Smooth muscle cell of the umbilical artery (primary cell): ENCODE measurements around the gene RAB19. TPM values are rescaled to one million over a fixed set of nuclear protein-coding genes. Genes with fewer than 3 reads are reported as not detected.

ENCODE experiments used
- total RNA-seq: library from RNA; depleted of rRNA; stranded (reverse); fragments of >200 nt; gene quantifications from 2 replicates; pipeline ENCODE4 v1.2.3, GENCODE V29; 2014

Gene RAB19, protein sequence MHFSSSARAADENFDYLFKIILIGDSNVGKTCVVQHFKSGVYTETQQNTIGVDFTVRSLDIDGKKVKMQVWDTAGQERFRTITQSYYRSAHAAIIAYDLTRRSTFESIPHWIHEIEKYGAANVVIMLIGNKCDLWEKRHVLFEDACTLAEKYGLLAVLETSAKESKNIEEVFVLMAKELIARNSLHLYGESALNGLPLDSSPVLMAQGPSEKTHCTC
- total RNA-seq: not detected in 2 replicates

DNA sequence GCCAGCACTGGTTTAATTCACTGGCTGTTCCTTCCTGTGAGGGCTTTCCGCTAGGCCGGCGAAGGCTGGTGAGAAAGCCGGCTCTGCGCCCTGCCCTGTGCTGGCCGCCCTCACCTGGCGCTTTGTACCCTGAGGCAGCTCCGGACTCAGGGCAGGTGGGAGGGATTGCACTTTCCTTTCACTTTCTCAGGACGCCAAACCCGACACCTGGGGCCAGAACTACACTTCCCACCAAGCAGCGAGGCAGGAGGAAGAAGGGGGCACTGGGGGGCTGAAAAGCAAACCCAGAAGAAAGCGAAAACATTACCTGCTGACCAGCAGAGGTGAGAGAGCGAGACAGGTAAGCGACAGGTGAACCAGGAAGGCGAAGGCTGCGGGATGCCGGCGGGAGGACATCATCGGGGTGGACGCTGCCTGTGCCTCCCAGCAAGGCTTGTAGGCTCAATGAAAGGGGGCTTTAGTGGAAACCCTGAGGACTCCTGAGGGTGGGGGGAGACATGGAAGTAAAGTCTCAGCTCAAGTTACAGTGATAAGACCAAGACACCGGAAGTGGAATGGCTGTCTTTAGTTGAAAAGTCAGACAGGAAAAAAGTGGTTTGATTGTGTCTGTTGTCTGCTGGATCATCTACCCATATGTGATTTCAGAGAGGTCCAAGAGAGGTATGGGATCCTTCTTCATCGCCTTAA, at the start of gene RAB19:
RAB19 (plus strand) TSS at position 181 of the 687 bp plus-strand sequence. CDS start 3,589 bp downstream, outside the sequence.

DNA sequence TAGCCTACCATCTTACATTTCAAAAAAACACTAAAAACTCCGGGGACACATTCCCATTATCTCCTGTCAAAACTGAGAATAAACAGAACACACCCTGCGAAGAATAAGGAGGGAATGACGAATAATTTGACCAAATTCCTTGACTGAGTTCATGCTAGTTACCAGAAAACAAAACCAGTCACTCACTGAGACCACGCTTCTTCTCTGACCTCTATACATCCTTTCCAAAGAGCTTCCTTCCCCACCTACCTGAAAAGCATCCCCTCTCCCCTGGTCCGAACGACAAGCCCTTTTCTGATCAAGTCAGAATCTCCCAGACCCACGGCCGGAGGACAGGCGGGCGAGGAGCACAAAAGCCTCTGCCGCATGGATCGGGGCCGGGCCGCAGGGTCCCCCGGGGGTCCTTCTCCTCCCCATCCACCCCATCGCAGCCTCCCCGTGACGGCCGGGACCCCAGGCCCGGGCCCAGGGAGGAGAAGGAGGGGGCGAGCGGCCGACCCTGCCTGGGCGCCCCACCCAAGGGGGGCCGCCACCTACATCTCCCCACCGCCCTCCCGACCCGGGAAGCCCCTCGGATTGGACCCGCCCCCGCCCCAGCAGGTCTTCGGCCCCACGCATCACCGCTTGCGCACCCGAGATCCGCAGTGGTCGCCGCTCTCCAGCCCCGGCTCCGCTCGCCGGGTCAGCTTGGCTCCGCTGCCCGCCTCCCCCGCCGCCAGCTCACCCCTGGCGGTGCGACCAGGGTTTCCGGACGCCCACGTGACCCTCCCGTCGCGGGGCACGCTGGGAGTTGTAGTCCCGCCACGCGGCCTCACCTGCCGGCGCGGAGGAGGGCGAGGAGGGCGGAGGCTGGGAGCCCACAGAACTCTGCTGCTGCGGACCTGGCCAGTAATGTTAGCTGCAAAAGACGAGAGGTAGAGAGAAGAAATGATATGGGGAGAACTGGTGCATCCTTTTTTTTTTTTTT, 5.8 kb upstream of the RAB19 start, which contains the start of gene SLC37A3:
SLC37A3 (minus strand) TSS at position 747 of the 967 bp plus-strand sequence. CDS start 16,004 bp downstream, outside the sequence.

Other genes starting within 250 kb of the RAB19 start
- gene KDM7A, start 227.1 kb upstream of the RAB19 start, total RNA-seq: 4.8 and 5.2 TPM in 2 replicates
- gene SLC37A3, start 5.5 kb upstream of the RAB19 start, total RNA-seq: 74.4 and 77.5 TPM in 2 replicates
- 60.3 and 67.7 TPM in 2 replicates for gene MKRN1, start 75.4 kb downstream of the RAB19 start, total RNA-seq
- under 0.01 and 0.05 TPM in 2 replicates for gene DENND2A, start 236.8 kb downstream of the RAB19 start, total RNA-seq